Neural cell (in vitro differentiated cells): ENCODE data around the gene RIPOR2. TPM values are rescaled to one million over a fixed set of nuclear protein-coding genes. Genes with fewer than 3 reads are reported as not detected.

Experiments
- H2AFZ ChIP-seq: fragments of 200-600, 300-800 bp; sonication (generic), shearing (Covaris generic); 2 replicates; pipeline ENCODE4 v1.6.0; 2014; ENCODE audit warnings: low read depth, mild to moderate bottlenecking, antibody characterized with exemption, low read length, moderate library complexity
- H3F3A ChIP-seq: fragments of 200-600 bp; shearing (Covaris generic); 2 replicates; pipeline ENCODE4 v1.6.1; 2016; ENCODE audit warnings: mild to moderate bottlenecking, moderate library complexity, mixed read lengths, antibody characterized with exemption, low read length; ENCODE audit not compliant: insufficient read depth, poor library complexity, severe bottlenecking
- H3K27ac ChIP-seq: fragments of 200-600, 300-800 bp; sonication (generic), shearing (Covaris generic); 2 replicates; pipeline ENCODE4 v1.5.1; 2014; ENCODE audit warnings: mild to moderate bottlenecking, low read length, moderate library complexity
- H3K27me3 ChIP-seq: fragments of 300-800, 200-600 bp; sonication (generic), shearing (Covaris generic); 2 replicates; pipeline ENCODE4 v1.6.0; 2014; ENCODE audit warnings: mild to moderate bottlenecking, low read depth, low read length, moderate library complexity; ENCODE audit not compliant: insufficient read depth
- H3K36me3 ChIP-seq: fragments of 300-800, 200-600 bp; sonication (generic), shearing (Covaris generic); 2 replicates; pipeline ENCODE4 v1.5.1; 2014; ENCODE audit warnings: mild to moderate bottlenecking, antibody characterized with exemption, low read length, moderate library complexity; ENCODE audit not compliant: insufficient read depth
- H3K4me2 ChIP-seq: fragments of 300-800, 200-600 bp; sonication (generic), shearing (Covaris generic); 2 replicates; pipeline ENCODE4 v1.6.0; 2014; ENCODE audit warnings: mild to moderate bottlenecking, low read length
- H3K4me3 ChIP-seq: fragments of 300-800, 200-600 bp; sonication (generic), shearing (Covaris generic); 2 replicates; pipeline ENCODE4 v1.5.1; 2014; ENCODE audit warnings: mild to moderate bottlenecking, low read length, moderate library complexity
- H3K79me2 ChIP-seq: fragments of 200-600 bp; shearing (Covaris generic); replicated peaks from 2 replicates; pipeline ENCODE4 v1.6.0; 2014; ENCODE audit warnings: mild to moderate bottlenecking, low read length, moderate library complexity; ENCODE audit not compliant: insufficient read depth
- H3K9ac ChIP-seq: fragments of 300-800, 200-600 bp; sonication (generic), shearing (Covaris generic); 2 replicates; pipeline ENCODE4 v1.6.1; 2016; ENCODE audit warnings: mild to moderate bottlenecking, low read length, mixed read lengths
- H3K9me2 ChIP-seq: fragments of 200-600 bp; shearing (Covaris generic); 2 replicates; pipeline ENCODE4 v1.6.1; 2016; ENCODE audit warnings: mild to moderate bottlenecking, low read length, mixed read lengths; ENCODE audit not compliant: insufficient read depth
- H3K9me3 ChIP-seq: fragments of 200-600, 300-800 bp; sonication (generic), shearing (Covaris generic); 2 replicates; pipeline ENCODE4 v1.6.1; 2016; ENCODE audit warnings: mild to moderate bottlenecking, mixed run types, low read length, moderate library complexity, mixed read lengths
- H4K20me1 ChIP-seq: fragments of 200-600 bp; shearing (Covaris generic); 2 replicates; pipeline ENCODE4 v1.6.1; 2016; ENCODE audit warnings: mild to moderate bottlenecking, mixed run types; ENCODE audit not compliant: insufficient read depth
- CTCF ChIP-seq: fragments of 450-650 bp; IDR thresholded peaks from 2 replicates; pipeline ENCODE4 v1.5.1; 2014; ENCODE audit warnings: antibody characterized with exemption, mild to moderate bottlenecking, moderate library complexity; ENCODE audit not compliant: poor library complexity, severe bottlenecking
- EP300 ChIP-seq: fragments of 450-650 bp; conservative IDR thresholded peaks from 2 replicates; pipeline ENCODE4 v1.6.1; 2014; ENCODE audit warnings: antibody characterized with exemption, mild to moderate bottlenecking, moderate library complexity; ENCODE audit not compliant: poor library complexity, severe bottlenecking
- MXI1 ChIP-seq: fragments of 450-650 bp; conservative IDR thresholded peaks from 2 replicates; pipeline ENCODE4 v1.6.1; 2014; ENCODE audit warnings: antibody characterized with exemption, mild to moderate bottlenecking; ENCODE audit not compliant: poor library complexity, severe bottlenecking
- POLR2AphosphoS5 ChIP-seq: IDR thresholded peaks from 2 replicates; pipeline ENCODE4 v1.6.1; 2012
- RAD21 ChIP-seq: fragments of 450-650 bp; conservative IDR thresholded peaks from 2 replicates; pipeline ENCODE4 v1.6.1; 2014; ENCODE audit warnings: antibody characterized with exemption, mild to moderate bottlenecking, moderate library complexity
- REST ChIP-seq: IDR thresholded peaks from 2 replicates; pipeline ENCODE4 v1.6.1; 2012; ENCODE audit warnings: borderline replicate concordance
- SMC3 ChIP-seq: fragments of 450-650 bp; conservative IDR thresholded peaks from 2 replicates; pipeline ENCODE4 v1.6.1; 2014; ENCODE audit warnings: antibody characterized with exemption, mild to moderate bottlenecking, moderate library complexity; ENCODE audit not compliant: poor library complexity
- TAF1 ChIP-seq: IDR thresholded peaks from 2 replicates; pipeline ENCODE4 v1.6.1; 2012; ENCODE audit warnings: low read depth
- polyA plus RNA-seq: library from polyadenylated mRNA; depleted of rRNA; stranded (reverse); fragments of >200 nt; gene quantifications from 2 replicates; pipeline ENCODE4 v1.2.3, GENCODE V29; 2014

The RIPOR2 gene
- polyA plus RNA-seq, 1 donor from 2014 or later, result 83.8 TPM

GRCh38 chr6:24856246-24856599, 79.5 kb downstream of the RIPOR2 start:
- H3K9me2 ChIP-seq, result no peaks in the 10 kb centered on the region
- H3K4me3 ChIP-seq, result no peak overlapping the region
- H3K9me3 ChIP-seq, result no peaks in the 10 kb centered on the region
- H3K27me3 ChIP-seq, result no peaks in the 10 kb centered on the region
- no peak for TF ChIP-seq EP300
- TF ChIP-seq MXI1, result no peak
- TF ChIP-seq REST, result no peak
- H3F3A ChIP-seq, result no peaks in the 10 kb centered on the region
- no peaks in the 10 kb centered on the region for H4K20me1 ChIP-seq
- peaks cover 17% of the 10 kb centered on the region for H3K36me3 ChIP-seq
- H2AFZ ChIP-seq, result no peak overlapping the region
- H3K79me2 ChIP-seq, result no peaks in the 10 kb centered on the region
- H3K9ac ChIP-seq, result peak overlapping the region; percentile 11
- H3K27ac ChIP-seq, result no peak overlapping the region
- no peak overlapping the region for H3K4me2 ChIP-seq

GRCh38 chr6:24855395-24856245, 80.1 kb downstream of the RIPOR2 start:
- no peak overlapping the region for H3K4me3 ChIP-seq
- H2AFZ ChIP-seq, result no peak overlapping the region
- peaks cover 17% of the 10 kb centered on the region for H3K36me3 ChIP-seq
- H3K27ac ChIP-seq, result no peak overlapping the region
- no peaks in the 10 kb centered on the region for H3F3A ChIP-seq
- TF ChIP-seq RAD21 (peak; percentile 97), POLR2AphosphoS5 (no peak), CTCF (peak; percentile 94), EP300 (no peak), TAF1 (no peak), REST (no peak), MXI1 (no peak), SMC3 (peak; percentile 98)
- no peaks in the 10 kb centered on the region for H3K9me2 ChIP-seq
- H3K27me3 ChIP-seq, result no peaks in the 10 kb centered on the region
- peak overlapping the region; percentile 25 for H3K9ac ChIP-seq
- H4K20me1 ChIP-seq, result no peaks in the 10 kb centered on the region
- no peaks in the 10 kb centered on the region for H3K9me3 ChIP-seq
- H3K79me2 ChIP-seq, result no peaks in the 10 kb centered on the region
- no peak overlapping the region for H3K4me2 ChIP-seq
